Vagina (tissue), 2 donors: Measurements from ENCODE around the gene CSMD2. TPM values are rescaled to one million over a fixed set of nuclear protein-coding genes. Genes with fewer than 3 reads are reported as not detected.

Experiments used
- DNase-seq, 2 donors: peaks; one replicate each; pipeline ENCODE4 v3.0.0-alpha.2; 2017; ENCODE audit errors: extremely low spot score in 2 of 2
- H3K27ac ChIP-seq: fragments of 200-600 bp; sonication (generic); one replicate; pipeline ENCODE4 v1.5.1; 2019
- H3K27me3 ChIP-seq: fragments of 200-600 bp; sonication (generic); one replicate; pipeline ENCODE4 v1.5.1; 2019
- H3K36me3 ChIP-seq, 2 donors: fragments of 200-600 bp; sonication (generic); one replicate each; pipeline ENCODE4 v1.5.1; 2017 to 2019
- H3K4me1 ChIP-seq: fragments of 200-600 bp; sonication (generic); one replicate; pipeline ENCODE4 v1.5.1; 2019
- H3K4me3 ChIP-seq, 2 donors: fragments of 200-600 bp; sonication (generic); 1 replicate in 1 of 2; 2 replicates in 1 of 2; pipeline ENCODE4 v1.5.1; 2016 to 2019
- H3K9me3 ChIP-seq: fragments of 200-600 bp; sonication (generic); one replicate; pipeline ENCODE4 v1.5.1; 2019
- POLR2A ChIP-seq, 2 donors: fragments of 450-650 bp; IDR thresholded peaks; one replicate each; pipeline ENCODE4 v1.6.1; 2017; ENCODE audit warnings: antibody characterized with exemption in 2 of 2, mild to moderate bottlenecking in 2 of 2, moderate library complexity in 2 of 2
- POLR2AphosphoS5 ChIP-seq, 2 donors: sonication (generic); formaldehyde crosslinking; IDR thresholded peaks; one replicate each; pipeline ENCODE4 v1.9.0; 2017; ENCODE audit warnings: antibody characterized with exemption in 2 of 2, mild to moderate bottlenecking in 2 of 2, low read depth in 1 of 2; ENCODE audit not compliant: insufficient read depth in 1 of 2
- intact Hi-C: fragments of 100-400 bp; cut with DNase I; formaldehyde crosslinking; loops from one replicate; pipeline ENCODE4 v1.15.1; 2023
- total RNA-seq: library from RNA; depleted of rRNA; stranded (reverse); fragments of >200 nt; gene quantifications from one replicate; pipeline ENCODE4 v1.2.3, GENCODE V29; 2016
- TF ChIP-seq, protein P1 (sequence below), 3 experiments: fragments of 450-650 bp in 2 of 3; fragments of 200-600 bp in 1 of 3; sonication (generic) in 1 of 3; IDR thresholded peaks; one replicate each; pipeline ENCODE4 v1.5.1; 2017 to 2019; ENCODE audit warnings: antibody characterized with exemption in 3 of 3, mild to moderate bottlenecking in 2 of 3, moderate library complexity in 2 of 3

CSMD2 gene
- total RNA-seq, 1 donor from 2014 or later: 0.25 TPM

DNA sequence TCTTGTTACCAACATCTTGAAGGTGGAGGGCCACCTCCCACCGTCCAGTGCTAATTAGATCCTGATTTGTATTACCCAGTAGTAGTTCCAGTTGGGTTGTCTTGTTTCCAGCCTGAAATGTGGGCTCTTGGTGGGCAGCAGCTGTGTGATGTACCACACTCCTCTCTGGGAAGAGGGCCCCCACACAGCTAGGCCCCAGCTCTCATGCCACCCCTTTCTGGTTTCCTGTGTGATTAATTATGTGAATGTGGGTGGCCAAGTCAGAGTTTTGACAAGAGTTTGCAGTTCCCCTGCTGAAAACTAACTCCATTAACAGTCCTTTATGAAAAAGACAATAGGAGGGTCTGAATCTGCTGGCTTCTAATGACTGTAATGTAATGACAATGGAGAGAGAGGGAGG is 297.3 kb downstream of the CSMD2 start:
- no peaks in the 10 kb centered on the region for H3K9me3 ChIP-seq
- no peak overlapping the region for H3K27ac ChIP-seq
- DNase-seq: no peak
- H3K4me1 ChIP-seq: no peaks in the 10 kb centered on the region
- H3K36me3 ChIP-seq: no peaks in the 10 kb centered on the region
- intact Hi-C loops: no loop called here
- no peaks in the 10 kb centered on the region for H3K27me3 ChIP-seq
- TF ChIP-seq POLR2AphosphoS5 (IDR thresholded peaks at IDR 0.05; ENCODE audit: insufficient read depth in 1 of 2, low read depth in 1 of 2): no peak
- no peak for TF ChIP-seq POLR2A (IDR thresholded peaks at IDR 0.05)
- TF ChIP-seq, protein P1, sequence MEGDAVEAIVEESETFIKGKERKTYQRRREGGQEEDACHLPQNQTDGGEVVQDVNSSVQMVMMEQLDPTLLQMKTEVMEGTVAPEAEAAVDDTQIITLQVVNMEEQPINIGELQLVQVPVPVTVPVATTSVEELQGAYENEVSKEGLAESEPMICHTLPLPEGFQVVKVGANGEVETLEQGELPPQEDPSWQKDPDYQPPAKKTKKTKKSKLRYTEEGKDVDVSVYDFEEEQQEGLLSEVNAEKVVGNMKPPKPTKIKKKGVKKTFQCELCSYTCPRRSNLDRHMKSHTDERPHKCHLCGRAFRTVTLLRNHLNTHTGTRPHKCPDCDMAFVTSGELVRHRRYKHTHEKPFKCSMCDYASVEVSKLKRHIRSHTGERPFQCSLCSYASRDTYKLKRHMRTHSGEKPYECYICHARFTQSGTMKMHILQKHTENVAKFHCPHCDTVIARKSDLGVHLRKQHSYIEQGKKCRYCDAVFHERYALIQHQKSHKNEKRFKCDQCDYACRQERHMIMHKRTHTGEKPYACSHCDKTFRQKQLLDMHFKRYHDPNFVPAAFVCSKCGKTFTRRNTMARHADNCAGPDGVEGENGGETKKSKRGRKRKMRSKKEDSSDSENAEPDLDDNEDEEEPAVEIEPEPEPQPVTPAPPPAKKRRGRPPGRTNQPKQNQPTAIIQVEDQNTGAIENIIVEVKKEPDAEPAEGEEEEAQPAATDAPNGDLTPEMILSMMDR (IDR thresholded peaks at IDR 0.05): no peak
- H3K4me3 ChIP-seq: no peak overlapping the region

DNA sequence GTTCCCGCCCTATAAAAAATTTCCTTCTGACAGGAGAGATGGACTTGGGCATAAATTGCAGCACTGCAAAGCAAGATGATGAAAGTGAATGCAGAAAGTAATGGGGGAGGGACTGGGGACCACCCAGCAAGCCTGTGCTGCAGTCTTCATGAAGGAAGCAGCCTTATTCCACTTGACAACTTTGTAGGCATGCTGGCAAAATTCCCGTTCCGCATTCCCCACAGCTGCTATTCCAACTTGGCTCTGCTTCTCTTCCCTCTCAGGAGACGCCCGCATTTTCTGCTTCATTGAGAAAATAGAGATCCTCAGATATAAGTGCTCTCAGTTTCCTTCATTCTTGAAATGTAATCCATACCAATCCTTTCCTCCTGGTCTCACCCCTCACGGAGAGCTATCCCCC is 298.7 kb downstream of the CSMD2 start:
- intact Hi-C loops: no loop called here
- Histone ChIP-seq H3K36me3 (no peaks in the 10 kb centered on the region), H3K27ac (no peak overlapping the region), H3K4me3 (no peak overlapping the region), H3K27me3 (no peaks in the 10 kb centered on the region), H3K9me3 (no peaks in the 10 kb centered on the region), H3K4me1 (no peaks in the 10 kb centered on the region)
- TF ChIP-seq POLR2A (IDR thresholded peaks at IDR 0.05) (no peak), POLR2AphosphoS5 (IDR thresholded peaks at IDR 0.05; ENCODE audit: insufficient read depth in 1 of 2, low read depth in 1 of 2) (no peak)
- TF ChIP-seq, protein P1 (IDR thresholded peaks at IDR 0.05): no peak
- no peak for DNase-seq

DNA sequence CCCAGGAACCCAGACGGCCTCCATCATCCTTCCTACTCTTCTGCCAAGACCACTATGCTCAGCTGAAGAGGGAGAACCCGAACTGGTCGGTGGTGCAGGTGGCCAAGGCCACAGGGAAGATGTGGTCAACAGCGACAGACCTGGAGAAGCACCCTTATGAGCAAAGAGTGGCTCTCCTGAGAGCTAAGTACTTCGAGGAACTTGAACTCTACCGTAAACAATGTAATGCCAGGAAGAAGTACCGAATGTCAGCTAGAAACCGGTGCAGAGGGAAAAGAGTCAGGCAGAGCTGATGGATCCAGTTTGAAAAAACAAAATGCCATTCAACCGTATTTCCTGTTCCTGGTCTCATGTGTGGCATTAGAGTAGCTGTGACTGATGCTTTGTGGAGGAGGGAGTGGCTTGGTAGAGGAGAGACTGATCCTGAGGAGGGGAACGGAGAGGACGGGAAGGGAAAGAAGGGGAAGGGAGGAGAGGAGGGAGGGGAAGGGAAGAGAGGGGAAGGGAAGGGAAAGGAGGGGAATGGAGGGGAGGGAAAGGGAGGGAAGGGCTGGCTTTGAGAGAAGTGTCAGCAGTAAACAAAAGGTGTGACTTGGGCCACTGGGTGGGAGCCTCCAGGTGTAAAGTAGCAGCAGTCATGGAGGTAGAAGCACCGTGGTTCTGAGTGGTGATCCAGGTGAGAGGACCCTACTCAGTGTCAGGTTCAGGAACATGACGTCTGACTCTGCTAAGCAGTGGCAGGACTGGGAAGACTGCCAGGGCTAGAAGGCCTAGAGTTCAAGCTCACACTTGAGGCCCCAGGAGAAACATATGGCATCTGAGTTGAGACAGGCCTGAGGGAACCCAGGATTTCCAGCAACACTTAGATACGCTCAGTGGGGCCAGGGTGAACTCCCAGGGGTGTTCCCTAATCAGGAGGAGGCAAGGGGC is 300.3 kb downstream of the CSMD2 start:
- intact Hi-C loops: no loop called here

DNA sequence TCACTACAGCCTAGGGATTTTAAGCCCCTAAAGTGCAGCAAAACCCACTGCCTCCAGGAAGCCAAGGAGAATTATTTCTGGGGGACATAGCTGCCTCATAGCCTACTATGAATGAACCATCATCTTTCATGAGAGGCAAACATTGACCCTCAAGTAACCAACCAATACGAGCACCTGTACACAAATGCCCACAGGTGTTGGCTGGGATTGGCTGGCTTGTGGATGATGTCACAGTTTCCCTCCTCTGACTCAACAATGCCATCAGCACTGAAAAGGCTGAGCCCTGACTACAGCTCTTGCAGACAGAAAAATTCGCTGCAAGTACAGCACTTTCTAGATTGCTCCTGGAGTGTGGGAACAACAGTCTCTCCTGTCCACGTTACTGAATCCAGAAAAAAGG is 301.3 kb downstream of the CSMD2 start, which contains the start of gene HMGB4:
Gene HMGB4 (plus strand): TSS at position 301 of the 400 bp plus-strand sequence. CDS start 113 bp downstream, outside the sequence.
- no peaks in the 10 kb centered on the region for H3K9me3 ChIP-seq
- TF ChIP-seq, protein P1 (IDR thresholded peaks at IDR 0.05): no peak
- TF ChIP-seq POLR2A (IDR thresholded peaks at IDR 0.05) (no peak), POLR2AphosphoS5 (IDR thresholded peaks at IDR 0.05; ENCODE audit: insufficient read depth in 1 of 2, low read depth in 1 of 2) (no peak)
- H3K27me3 ChIP-seq: no peaks in the 10 kb centered on the region
- no peak for DNase-seq
- H3K4me1 ChIP-seq: no peaks in the 10 kb centered on the region
- H3K4me3 ChIP-seq: no peak within 1 kb of the TSS
- H3K27ac ChIP-seq: no peak within 1 kb of the TSS
- intact Hi-C loops: no loop called here
- H3K36me3 ChIP-seq: no peaks in the 10 kb centered on the region

More for the DNA sequence above, 300.3 kb downstream of the CSMD2 start:
- Histone ChIP-seq H3K27ac (no peak overlapping the region), H3K36me3 (no peaks in the 10 kb centered on the region), H3K27me3 (no peaks in the 10 kb centered on the region), H3K4me3 (no peak overlapping the region), H3K4me1 (no peaks in the 10 kb centered on the region), H3K9me3 (no peaks in the 10 kb centered on the region)
- DNase-seq: no peak
- TF ChIP-seq POLR2A (IDR thresholded peaks at IDR 0.05) (no peak), POLR2AphosphoS5 (IDR thresholded peaks at IDR 0.05; ENCODE audit: insufficient read depth in 1 of 2, low read depth in 1 of 2) (no peak)
- TF ChIP-seq, protein P1 (IDR thresholded peaks at IDR 0.05): no peak

DNA sequence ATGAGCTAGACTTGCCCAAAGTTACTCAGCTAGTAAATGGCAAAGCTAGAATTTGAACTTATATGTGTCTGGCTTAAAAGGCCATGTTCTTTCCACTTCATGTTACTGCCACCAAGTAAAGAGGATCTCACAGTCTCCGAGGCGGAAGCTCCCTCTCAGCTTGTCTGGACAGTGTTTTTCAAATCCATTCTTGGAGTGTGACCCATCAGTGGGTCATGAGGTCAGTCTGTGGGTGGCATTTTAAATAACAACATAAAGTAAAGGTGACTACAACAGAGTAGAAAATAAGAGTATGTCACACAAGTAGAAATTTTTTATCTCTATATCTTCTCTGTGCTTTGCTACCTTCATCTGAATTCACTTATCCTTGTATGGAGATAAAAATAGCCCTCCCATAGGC is 304.4 kb downstream of the CSMD2 start:
- no peaks in the 10 kb centered on the region for H3K4me1 ChIP-seq
- H3K36me3 ChIP-seq: no peaks in the 10 kb centered on the region
- intact Hi-C loops: no loop called here
- H3K4me3 ChIP-seq: no peak overlapping the region
- TF ChIP-seq POLR2AphosphoS5 (IDR thresholded peaks at IDR 0.05; ENCODE audit: insufficient read depth in 1 of 2, low read depth in 1 of 2): no peak
- TF ChIP-seq, protein P1 (IDR thresholded peaks at IDR 0.05): no peak
- no peak for TF ChIP-seq POLR2A (IDR thresholded peaks at IDR 0.05)
- H3K9me3 ChIP-seq: no peaks in the 10 kb centered on the region
- DNase-seq: no peak
- no peak overlapping the region for H3K27ac ChIP-seq
- no peaks in the 10 kb centered on the region for H3K27me3 ChIP-seq
